Measurements from ENCODE around the gene BPIFB2.

DNA sequence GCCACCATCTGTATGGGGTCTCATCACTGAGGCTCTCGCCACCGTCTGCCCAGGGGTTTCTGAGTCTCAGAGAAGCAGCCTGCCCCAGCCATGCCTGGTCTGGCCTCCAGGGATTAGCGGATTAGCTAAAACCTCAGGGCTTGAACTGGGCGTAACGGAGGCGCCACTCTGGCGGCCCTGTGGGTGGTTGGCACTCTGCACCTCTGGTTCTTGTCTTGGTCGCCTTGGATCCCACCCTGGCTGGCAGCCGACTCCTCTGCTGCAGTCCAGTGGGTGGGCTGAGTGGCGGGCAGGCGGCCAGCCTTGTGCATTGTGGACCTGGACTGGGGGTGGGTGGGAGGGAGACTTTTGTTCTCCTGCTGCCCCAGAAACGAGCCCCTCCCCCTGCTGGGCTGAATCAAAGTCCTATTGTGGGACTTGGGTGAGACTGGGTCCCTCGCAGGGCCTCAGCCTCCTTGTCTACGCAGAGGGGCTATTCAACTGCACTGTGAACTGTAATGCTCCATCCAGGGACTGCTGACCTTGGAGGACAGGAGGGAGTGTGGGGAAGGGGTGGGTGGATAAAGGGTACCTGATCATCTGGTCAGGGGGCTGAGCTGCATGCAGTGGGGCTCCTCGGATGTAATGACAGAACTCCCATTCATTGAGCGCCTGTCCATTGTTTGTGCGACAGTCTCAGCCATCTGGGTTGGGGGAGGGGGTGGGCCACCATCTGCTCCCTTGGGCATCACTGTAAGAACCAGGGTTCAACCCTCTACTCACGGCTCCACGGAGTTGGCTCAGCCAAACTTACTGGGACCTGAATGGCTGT, 27.2 kb upstream of the BPIFB2 start:
- TF ChIP-seq CTCF (IDR thresholded peaks at IDR 0.05) (no peak), POLR2A (IDR thresholded peaks at IDR 0.05) (no peak), POLR2AphosphoS5 (IDR thresholded peaks at IDR 0.05; ENCODE audit: insufficient read depth in 1 of 2, low read depth in 1 of 2) (no peak)
